T-helper 2 cell treated with Interferon-gamma antibody and Interleukin-4, amounts not matched to agents 100 ng/mL and 5 ng/mL, for 36 hours (primary cell): ENCODE results near the gene FBN3. TPM values are rescaled to one million over a fixed set of nuclear protein-coding genes. Genes with fewer than 3 reads are reported as not detected.

Experiments used
- intact Hi-C: fragments of 100-400 bp; cut with micrococcal nuclease; formaldehyde crosslinking; loops from one replicate; pipeline ENCODE4 v1.15.1; 2023
- total RNA-seq: library from RNA; stranded (reverse); gene quantifications from 2 replicates; pipeline ENCODE4 v1.2.3, GENCODE V29; 2022

FBN3 gene
- total RNA-seq, 1 donor from 2014 or later: not detected

GRCh38 chr19:8148410-8149260 lies 757 bp downstream of the FBN3 start:
- intact Hi-C loops: no loop called here

- intact Hi-C loops: no loop called here
Observed at GRCh38 chr19:8148088-8148409, 1.3 kb downstream of the FBN3 start.

- intact Hi-C loops: no loop called here
Observed at GRCh38 chr19:8147582-8147978, 1.8 kb downstream of the FBN3 start.

GRCh38 chr19:8146877-8147581 lies 2.4 kb downstream of the FBN3 start:
- intact Hi-C loops: no loop called here

- intact Hi-C loops: no loop called here
Observed at GRCh38 chr19:8144273-8144995, 5.0 kb downstream of the FBN3 start.

GRCh38 chr19:8143041-8143440 lies 6.4 kb downstream of the FBN3 start:
- intact Hi-C loops: no loop called here

GRCh38 chr19:8142513-8142900 lies 6.9 kb downstream of the FBN3 start:
- intact Hi-C loops: no loop called here

GRCh38 chr19:8141726-8142512 lies 7.5 kb downstream of the FBN3 start:
- intact Hi-C loops: no loop called here

GRCh38 chr19:8138201-8138600 lies 11.2 kb downstream of the FBN3 start:
- intact Hi-C loops: no loop called here

- intact Hi-C loops: no loop called here
Observed at GRCh38 chr19:8137425-8137824, 12.0 kb downstream of the FBN3 start.

GRCh38 chr19:8135946-8136618 lies 13.3 kb downstream of the FBN3 start:
- intact Hi-C loops: no loop called here

GRCh38 chr19:8132858-8133458 lies 16.4 kb downstream of the FBN3 start:
- intact Hi-C loops: no loop called here

GRCh38 chr19:8131517-8131916 lies 17.9 kb downstream of the FBN3 start:
- intact Hi-C loops: no loop called here

GRCh38 chr19:8129061-8129618 lies 20.3 kb downstream of the FBN3 start:
- intact Hi-C loops: no loop called here

GRCh38 chr19:8128551-8128950 lies 20.8 kb downstream of the FBN3 start:
- intact Hi-C loops: no loop called here

- intact Hi-C loops: no loop called here
Observed at GRCh38 chr19:8127311-8127710, 22.1 kb downstream of the FBN3 start.

GRCh38 chr19:8126511-8126910 lies 22.9 kb downstream of the FBN3 start:
- intact Hi-C loops: no loop called here

GRCh38 chr19:8126008-8126407 lies 23.4 kb downstream of the FBN3 start:
- intact Hi-C loops: no loop called here

- intact Hi-C loops: no loop called here
Observed at GRCh38 chr19:8123683-8124082, 25.7 kb downstream of the FBN3 start.
